Erythroblast (primary cell): ENCODE data around the gene TRIM27.

ENCODE experiments used
- GATA1 ChIP-seq: IDR thresholded peaks from 2 replicates; pipeline ENCODE4 v1.6.1; 2011; ENCODE audit warnings: low read depth, mild to moderate bottlenecking, control low read depth, low read length, moderate library complexity
- POLR2A ChIP-seq: IDR thresholded peaks from 2 replicates; pipeline ENCODE4 v1.6.1; 2011; ENCODE audit warnings: mild to moderate bottlenecking, low read length

GRCh38 chr6:28953585-28954258 lies 29.9 kb upstream of the TRIM27 start:
- TF ChIP-seq POLR2A (no peak), GATA1 (no peak)
